HepG2 (cell line): ENCODE measurements around the gene PIP5KL1. TPM values are rescaled to one million over a fixed set of nuclear protein-coding genes. Genes with fewer than 3 reads are reported as not detected.
A peak's percentile ranks its signal among the peaks of the same experiment; 100 is the strongest.

Source experiments
- GMEB1 ChIP-seq: sonication (generic); formaldehyde crosslinking; IDR thresholded peaks from 2 replicates; pipeline ENCODE4 v1.5.1; 2020; ENCODE audit warnings: missing genetic modification reagents, mild to moderate bottlenecking, borderline replicate concordance
- IKZF4 ChIP-seq: sonication (generic); formaldehyde crosslinking; IDR thresholded peaks from 2 replicates; pipeline ENCODE4 v1.5.1; 2020; ENCODE audit warnings: borderline replicate concordance, mild to moderate bottlenecking, low read depth, missing genetic modification reagents; ENCODE audit errors: not compliant biosample characterization
- RCOR2 ChIP-seq: IDR thresholded peaks from 2 replicates; pipeline ENCODE4 v1.6.1; 2016; ENCODE audit warnings: missing biosample characterization, missing genetic modification reagents
- SMAD3 ChIP-seq: sonication (generic); formaldehyde crosslinking; IDR thresholded peaks from 2 replicates; pipeline ENCODE4 v1.4.0; 2020; ENCODE audit warnings: missing genetic modification reagents
- SMC3 ChIP-seq: IDR thresholded peaks from 2 replicates; pipeline ENCODE4 v1.6.1; 2011; ENCODE audit warnings: low read length, improper control_type of control experiment
- SOX6 ChIP-seq, 2 experiments: fragments of 450-650 bp in 1 of 2; sonication (generic) in 1 of 2; formaldehyde crosslinking in 1 of 2; IDR thresholded peaks; 2 replicates each; pipeline versions ENCODE4 v1.4.0 to v1.6.1; 2017 to 2020; ENCODE audit warnings: antibody characterized with exemption in 1 of 2, mild to moderate bottlenecking in 1 of 2, missing genetic modification reagents in 1 of 2
- TEAD3 ChIP-seq: optimal IDR thresholded peaks from 2 replicates; pipeline ENCODE3; 2016; ENCODE audit warnings: borderline replicate concordance
- U2AF1 ChIP-seq: fragments of 200-400 bp; formaldehyde crosslinking; optimal IDR thresholded peaks from 2 replicates; pipeline ENCODE3; 2017; ENCODE audit warnings: mild to moderate bottlenecking, low read depth, low read length
- ZBTB40 ChIP-seq, 2 experiments: fragments of 450-650 bp in 1 of 2; sonication (generic) in 1 of 2; formaldehyde crosslinking in 1 of 2; IDR thresholded peaks; 2 replicates each; pipeline versions ENCODE4 v1.6.1 to v1.8.0; 2016 to 2022; ENCODE audit warnings: antibody characterized with exemption in 1 of 2, mild to moderate bottlenecking in 1 of 2, missing genetic modification reagents in 1 of 2
- ZNF136 ChIP-seq: sonication (generic); formaldehyde crosslinking; IDR thresholded peaks from 2 replicates; pipeline ENCODE4 v1.8.1; 2022; ENCODE audit warnings: low read depth, mild to moderate bottlenecking, moderate library complexity, missing genetic modification reagents
- ZNF280B ChIP-seq: sonication (generic); formaldehyde crosslinking; IDR thresholded peaks from 2 replicates; pipeline ENCODE4 v1.5.0; 2020; ENCODE audit warnings: missing genetic modification reagents, mild to moderate bottlenecking, borderline replicate concordance
- ZNF282 ChIP-seq: fragments of 450-650 bp; IDR thresholded peaks from 2 replicates; pipeline ENCODE4 v1.6.1; 2018; ENCODE audit not compliant: partially characterized antibody
- ZNF430 ChIP-seq: sonication (generic); formaldehyde crosslinking; IDR thresholded peaks from 2 replicates; pipeline ENCODE4 v1.9.0; 2021; ENCODE audit warnings: mild to moderate bottlenecking, missing genetic modification reagents
- ZNF484 ChIP-seq: sonication (generic); formaldehyde crosslinking; IDR thresholded peaks from 2 replicates; pipeline ENCODE4 v1.5.1; 2020; ENCODE audit warnings: mild to moderate bottlenecking, low read depth, missing genetic modification reagents, borderline replicate concordance
- ZNF788 ChIP-seq: sonication (generic); formaldehyde crosslinking; IDR thresholded peaks from 2 replicates; pipeline ENCODE4 v1.5.0; 2020; ENCODE audit warnings: mild to moderate bottlenecking, missing genetic modification reagents, borderline replicate concordance
- polyA plus RNA-seq, 8 experiments: library from polyadenylated mRNA; depleted of rRNA in 3 of 8; stranded (reverse) in 7 of 8; unstranded in 1 of 8; fragments of >200 nt; fragmentation: Illumina TruSeq in 4 of 8; extraction: Trizol in 4 of 8; gene quantifications; 2 replicates each; pipeline versions ENCODE4 v1.2.1 to v1.2.3, GENCODE V29; 2011 to 2016; ENCODE audit warnings: low read depth in 4 of 8, missing spikeins in 1 of 8, mixed read lengths in 1 of 8; ENCODE audit not compliant: insufficient read depth in 1 of 8
- total RNA-seq, 5 experiments: library from RNA; depleted of rRNA; stranded (reverse); fragments of >200 nt; fragmentation: Illumina TruSeq; extraction: Trizol; gene quantifications; 2 replicates each; pipeline ENCODE4 v1.2.3, GENCODE V29; 2016; ENCODE audit warnings: low read depth in 1 of 5

The PIP5KL1 gene
- total and polyA plus RNA-seq, 2 of the 13 experiments (the other 11 are each of a cell fraction or from before 2014, with no cell fraction given) = 0.20 to 0.49 TPM

GRCh38 chr9:127915801-127916719, 14.5 kb downstream of the PIP5KL1 start (continued):
- TF ChIP-seq SMAD3 (CRISPR knock-in tag) (0 out of 2 replicates have a peak, but pooled peaks have one; percentile 47), GMEB1 (CRISPR knock-in tag) (no peak), SMC3 (no peak), ZNF484 (no peak), ZNF282 (no peak), SOX6 (IDR thresholded peaks at IDR 0.05) (no peak), SOX6 (CRISPR knock-in tag; IDR thresholded peaks at IDR 0.05) (peak; percentile 56), ZNF136 (CRISPR knock-in tag) (no peak), IKZF4 (CRISPR knock-in tag) (no peak), ZNF280B (CRISPR knock-in tag) (0 out of 2 replicates have a peak, but pooled peaks have one; percentile 48), ZBTB40 (IDR thresholded peaks at IDR 0.05) (no peak), ZBTB40 (CRISPR knock-in tag; IDR thresholded peaks at IDR 0.05) (peak; percentile 16; the same call in 1 of the 2 replicates), ZNF788 (CRISPR knock-in tag) (no peak; the same call in 1 of the 2 replicates), RCOR2 (CRISPR knock-in tag) (no peak), ZNF430 (CRISPR knock-in tag) (no peak), U2AF1 (no peak), TEAD3 (CRISPR knock-in tag) (no peak)
